ENCODE measurements around the gene MB21D2.
A peak's percentile ranks its signal among the peaks of the same experiment; 100 is the strongest.

The MB21D2 gene

GRCh38 chr3:192890347-192891335 lies 27.0 kb downstream of the MB21D2 start:
- DNase-seq, result no peak

GRCh38 chr3:192889679-192890078 lies 28.0 kb downstream of the MB21D2 start:
- no peak for DNase-seq

- no peak for DNase-seq
These were observed 29.5 kb downstream of the MB21D2 start for GRCh38 chr3:192888190-192888589.

GRCh38 chr3:192887701-192888100 lies 30.0 kb downstream of the MB21D2 start:
- no peak for DNase-seq

GRCh38 chr3:192887047-192887446 lies 30.6 kb downstream of the MB21D2 start:
- DNase-seq, result no peak

GRCh38 chr3:192884777-192885773 lies 32.6 kb downstream of the MB21D2 start:
- DNase-seq, result no peak

- no peak for DNase-seq
These were observed 34.1 kb downstream of the MB21D2 start for GRCh38 chr3:192883512-192883911.

GRCh38 chr3:192881159-192881786 lies 36.4 kb downstream of the MB21D2 start:
- DNase-seq, result no peak

GRCh38 chr3:192880313-192880712 lies 37.3 kb downstream of the MB21D2 start:
- no peak for DNase-seq

- DNase-seq, result no peak
These were observed 38.2 kb downstream of the MB21D2 start for GRCh38 chr3:192879346-192880031.

- no peak for DNase-seq
These were observed 41.6 kb downstream of the MB21D2 start for GRCh38 chr3:192875971-192876565.

GRCh38 chr3:192870822-192871221 lies 46.8 kb downstream of the MB21D2 start:
- no peak for DNase-seq

GRCh38 chr3:192869131-192870031 lies 48.3 kb downstream of the MB21D2 start:
- DNase-seq, result no peak

- DNase-seq, result no peak
These were observed 50.0 kb downstream of the MB21D2 start for GRCh38 chr3:192867645-192868044.

GRCh38 chr3:192866804-192867203 lies 50.9 kb downstream of the MB21D2 start:
- DNase-seq, result no peak

GRCh38 chr3:192864941-192865340 lies 52.7 kb downstream of the MB21D2 start:
- no peak for DNase-seq

- DNase-seq, result no peak
These were observed 54.6 kb downstream of the MB21D2 start for GRCh38 chr3:192863091-192863420.

- DNase-seq, result peak in 1 of 4 experiments; percentile 17
These were observed 55.1 kb downstream of the MB21D2 start for GRCh38 chr3:192862408-192863090.

- DNase-seq, result no peak
These were observed 55.7 kb downstream of the MB21D2 start for GRCh38 chr3:192861972-192862371.

- peak; percentile 17 to 50 (median 36) for DNase-seq
These were observed 57.2 kb downstream of the MB21D2 start for GRCh38 chr3:192860454-192860853.

Measured in suppressor macrophage (primary cell).